ENCODE results near the gene HOXD9.
A peak's percentile ranks its signal among the peaks of the same experiment; 100 is the strongest.

The HOXD9 gene

DNA sequence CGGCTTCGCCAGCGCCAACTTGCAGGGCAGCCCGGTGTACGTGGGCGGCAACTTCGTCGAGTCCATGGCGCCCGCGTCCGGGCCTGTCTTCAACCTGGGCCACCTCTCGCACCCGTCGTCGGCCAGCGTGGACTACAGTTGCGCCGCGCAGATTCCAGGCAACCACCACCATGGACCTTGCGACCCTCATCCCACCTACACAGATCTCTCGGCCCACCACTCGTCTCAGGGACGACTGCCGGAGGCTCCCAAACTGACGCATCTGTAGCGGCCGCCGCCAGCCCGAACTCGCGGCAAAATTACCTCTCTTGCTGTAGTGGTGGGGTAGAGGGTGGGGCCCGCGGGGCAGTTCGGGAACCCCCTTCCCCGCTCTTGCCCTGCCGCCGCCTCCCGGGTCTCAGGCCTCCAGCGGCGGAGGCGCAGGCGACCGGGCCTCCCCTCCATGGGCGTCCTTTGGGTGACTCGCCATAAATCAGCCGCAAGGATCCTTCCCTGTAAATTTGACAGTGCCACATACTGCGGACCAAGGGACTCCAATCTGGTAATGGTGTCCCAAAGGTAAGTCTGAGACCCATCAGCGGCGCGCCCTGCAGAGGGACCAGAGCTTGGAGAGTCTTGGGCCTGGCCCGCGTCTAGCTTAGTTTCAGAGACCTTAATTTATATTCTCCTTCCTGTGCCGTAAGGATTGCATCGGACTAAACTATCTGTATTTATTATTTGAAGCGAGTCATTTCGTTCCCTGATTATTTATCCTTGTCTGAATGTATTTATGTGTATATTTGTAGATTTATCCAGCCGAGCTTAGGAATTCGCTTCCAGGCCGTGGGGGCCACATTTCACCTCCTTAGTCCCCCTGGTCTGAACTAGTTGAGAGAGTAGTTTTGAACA lies 49.7 kb downstream of the HOXD9 start:
- DNase-seq = no peak

- DNase-seq = no peak
These were observed 50.5 kb downstream of the HOXD9 start for GRCh38 chr2:176172895-176173566.

GRCh38 chr2:176173567-176174381 lies 51.3 kb downstream of the HOXD9 start:
- DNase-seq = no peak

DNA sequence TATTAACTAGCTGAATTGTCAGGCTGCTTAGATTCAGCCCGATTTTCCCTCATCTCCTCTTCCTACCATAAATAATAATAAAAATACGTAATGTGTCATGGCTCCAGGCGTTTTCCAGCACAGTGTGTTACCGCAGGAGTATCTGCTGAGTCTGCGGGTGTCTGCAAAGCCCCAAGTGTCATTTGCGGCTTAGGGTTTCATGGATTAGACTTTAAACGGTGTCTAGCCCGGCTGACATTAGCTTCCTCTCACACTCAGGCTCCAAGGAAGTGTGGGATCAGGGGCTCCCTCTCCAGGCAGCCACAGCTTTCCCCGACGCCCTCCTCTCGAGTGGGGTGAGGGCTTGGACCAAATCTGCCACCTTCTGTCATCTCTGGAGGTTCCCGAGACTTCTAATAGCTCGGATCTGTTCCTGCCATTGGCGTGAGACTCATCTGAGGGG lies 51.9 kb downstream of the HOXD9 start:
- DNase-seq = peak; percentile 51

Measured in fibroblast of upper back skin (primary cell).